H1 (cell line): ENCODE measurements around the gene PASK. TPM values are rescaled to one million over a fixed set of nuclear protein-coding genes. Genes with fewer than 3 reads are reported as not detected.

Experiments used
- CTCF ChIA-PET: fragments of 300-600 bp; sonication (Branson Sonifier 250); formaldehyde crosslinking; loops from one replicate; lab custom pipeline; 2021; ENCODE audit not compliant: partially characterized antibody; lab: Charles Lee
- POLR2A ChIA-PET: fragments of 300-600 bp; sonication (Branson Sonifier 250); formaldehyde crosslinking; loops from one replicate; lab custom pipeline; 2021; ENCODE audit warnings: inconsistent platforms; ENCODE audit not compliant: partially characterized antibody; lab: Charles Lee
- DNase-seq, 2 experiments: peaks; one replicate each; pipeline versions ENCODE4 v3.0.0 to v3.0.0-alpha.2; 2010 to 2022; ENCODE audit warnings: low spot score in 2 of 2, low read depth in 1 of 2, mixed read lengths in 1 of 2
- FAIRE-seq: peaks from 2 replicates; lab custom pipeline; 2011; peaks lifted over from hg19 to GRCh38; lab: Jason Lieb, UNC
- H2AFZ ChIP-seq: 2 replicates; pipeline ENCODE4 v1.8.1; 2012; ENCODE audit warnings: low read length, inconsistent platforms
- H2AK5ac ChIP-seq: 2 replicates; pipeline ENCODE4 v1.6.1; 2013; ENCODE audit warnings: low read depth, low read length
- H2BK120ac ChIP-seq: replicated peaks from 2 replicates; pipeline ENCODE3; 2013; ENCODE audit warnings: low read depth, low read length, inconsistent platforms
- H2BK12ac ChIP-seq: 2 replicates; pipeline ENCODE4 v1.6.1; 2013; ENCODE audit warnings: low read depth, low read length
- H2BK15ac ChIP-seq: 2 replicates; pipeline ENCODE4 v1.6.1; 2013; ENCODE audit warnings: low read length
- H2BK20ac ChIP-seq: 2 replicates; pipeline ENCODE4 v1.6.1; 2013; ENCODE audit warnings: low read length
- H2BK5ac ChIP-seq: 2 replicates; pipeline ENCODE4 v1.6.1; 2013; ENCODE audit warnings: low read depth, low read length
- H3K14ac ChIP-seq: 2 replicates; pipeline ENCODE4 v1.6.1; 2013; ENCODE audit warnings: inconsistent platforms; ENCODE audit not compliant: insufficient read length
- H3K18ac ChIP-seq: 2 replicates; pipeline ENCODE4 v1.6.1; 2013; ENCODE audit warnings: low read length; ENCODE audit errors: extremely low read depth
- H3K23ac ChIP-seq: 2 replicates; pipeline ENCODE4 v1.6.1; 2013; ENCODE audit warnings: inconsistent platforms; ENCODE audit not compliant: insufficient read length
- H3K23me2 ChIP-seq: 2 replicates; pipeline ENCODE4 v1.6.1; 2013; ENCODE audit warnings: low read depth, low read length
- H3K27ac ChIP-seq: 2 replicates; pipeline ENCODE4 v1.6.1; 2011; ENCODE audit warnings: low read depth, low read length, inconsistent platforms
- H3K27me3 ChIP-seq, 4 experiments: replicated peaks in 1 of 4; 1 replicate in 1 of 4; 2 replicates in 3 of 4; pipeline versions ENCODE4 v1.6.1 to v1.8.1; 2011 to 2013; ENCODE audit warnings: low read length in 3 of 4, mild to moderate bottlenecking in 3 of 4, inconsistent platforms in 2 of 4, mixed read lengths in 2 of 4, moderate library complexity in 1 of 4; ENCODE audit not compliant: control insufficient read depth in 3 of 4, insufficient read depth in 3 of 4; ENCODE audit errors: extremely low read depth in 1 of 4
- H3K36me3 ChIP-seq, 4 experiments: 2 replicates each; pipeline versions ENCODE4 v1.6.1 to v1.8.1; 2011 to 2013; ENCODE audit warnings: mild to moderate bottlenecking in 4 of 4, low read length in 3 of 4, moderate library complexity in 2 of 4, control low read depth in 1 of 4, inconsistent platforms in 1 of 4; ENCODE audit not compliant: insufficient read depth in 4 of 4, control insufficient read depth in 2 of 4
- H3K4ac ChIP-seq: replicated peaks from 2 replicates; pipeline ENCODE3; 2013; ENCODE audit warnings: low read length, low read depth, mixed read lengths, inconsistent platforms; ENCODE audit not compliant: insufficient read length
- H3K4me1 ChIP-seq, 4 experiments: replicated peaks in 1 of 4; 1 replicate in 1 of 4; 2 replicates in 3 of 4; pipeline versions ENCODE4 v1.6.1 to v1.8.1; 2011 to 2013; ENCODE audit warnings: low read length in 3 of 4, inconsistent platforms in 2 of 4, mixed read lengths in 1 of 4; ENCODE audit not compliant: insufficient read depth in 4 of 4, control insufficient read depth in 3 of 4
- H3K4me2 ChIP-seq, 2 experiments: 2 replicates each; pipeline versions ENCODE4 v1.6.1 to v1.8.1; 2011 to 2013; ENCODE audit warnings: low read depth in 2 of 2, low read length in 2 of 2, control low read depth in 1 of 2, inconsistent platforms in 1 of 2, mild to moderate bottlenecking in 1 of 2; ENCODE audit not compliant: insufficient read depth in 1 of 2
- H3K4me3 ChIP-seq, 4 experiments: fragments of 200-600, 300-600 bp in 1 of 4; sonication (generic), shearing (Covaris generic), sonication (Bioruptor Twin) in 1 of 4; 2 replicates each; pipeline versions ENCODE4 v1.5.1 to v1.8.1; 2011 to 2016; ENCODE audit warnings: low read length in 4 of 4, low read depth in 3 of 4, control low read depth in 2 of 4, inconsistent platforms in 2 of 4, mild to moderate bottlenecking in 2 of 4, mixed read lengths in 1 of 4, moderate library complexity in 1 of 4; ENCODE audit not compliant: insufficient read depth in 2 of 4; ENCODE audit errors: extremely low read depth in 1 of 4
- H3K56ac ChIP-seq: replicated peaks from 2 replicates; pipeline ENCODE3; 2013; ENCODE audit warnings: low read depth, mild to moderate bottlenecking, mixed read lengths, low read length, inconsistent platforms; ENCODE audit not compliant: insufficient read length
- H3K79me1 ChIP-seq: 2 replicates; pipeline ENCODE4 v1.6.1; 2013; ENCODE audit warnings: low read depth, low read length, control low read depth
- H3K79me2 ChIP-seq, 2 experiments: 2 replicates each; pipeline versions ENCODE4 v1.6.1 to v1.8.1; 2012 to 2013; ENCODE audit warnings: low read length in 2 of 2, mild to moderate bottlenecking in 2 of 2, inconsistent platforms in 1 of 2; ENCODE audit not compliant: insufficient read depth in 2 of 2, control insufficient read depth in 1 of 2
- H3K9ac ChIP-seq, 4 experiments: replicated peaks in 1 of 4; 1 replicate in 1 of 4; 2 replicates in 3 of 4; pipeline versions ENCODE4 v1.6.1 to v1.8.1; 2011 to 2013; ENCODE audit warnings: low read depth in 3 of 4, low read length in 3 of 4, control low read depth in 2 of 4, mild to moderate bottlenecking in 2 of 4, moderate library complexity in 2 of 4, inconsistent platforms in 1 of 4; ENCODE audit errors: extremely low read depth in 1 of 4
- H3K9me3 ChIP-seq, 2 experiments: 2 replicates each; pipeline versions ENCODE4 v1.6.1 to v1.8.1; 2012 to 2013; ENCODE audit warnings: mild to moderate bottlenecking in 2 of 2, moderate library complexity in 2 of 2, control low read depth in 1 of 2, inconsistent platforms in 1 of 2, low read depth in 1 of 2, low read length in 1 of 2, mixed read lengths in 1 of 2; ENCODE audit not compliant: insufficient read depth in 2 of 2
- H4K20me1 ChIP-seq, 2 experiments: replicated peaks in 1 of 2; 2 replicates each; pipeline versions ENCODE3 to v1.8.1; 2011 to 2013; ENCODE audit warnings: inconsistent platforms in 2 of 2, low read length in 2 of 2, mild to moderate bottlenecking in 1 of 2; ENCODE audit not compliant: insufficient read depth in 2 of 2, control insufficient read depth in 1 of 2
- H4K5ac ChIP-seq: 2 replicates; pipeline ENCODE4 v1.6.1; 2013; ENCODE audit warnings: low read length, low read depth, mixed read lengths, inconsistent platforms; ENCODE audit not compliant: insufficient read length
- H4K8ac ChIP-seq: 2 replicates; pipeline ENCODE4 v1.8.0; 2013; ENCODE audit warnings: mild to moderate bottlenecking, moderate library complexity, low read length, inconsistent platforms; ENCODE audit not compliant: insufficient read depth; ENCODE audit errors: extremely low read depth
- H4K91ac ChIP-seq: replicated peaks from 2 replicates; pipeline ENCODE3; 2013; ENCODE audit warnings: low read length, mixed read lengths, inconsistent platforms; ENCODE audit not compliant: insufficient read length
- BACH1 ChIP-seq: IDR thresholded peaks from 2 replicates; pipeline ENCODE4 v1.6.1; 2012; ENCODE audit warnings: low read length, improper control_type of control experiment
- BRCA1 ChIP-seq: IDR thresholded peaks from 2 replicates; pipeline ENCODE4 v1.6.1; 2012; ENCODE audit warnings: low read depth, low read length, improper control_type of control experiment
- HDAC2 ChIP-seq, 2 experiments: fragments of 300-600 bp in 1 of 2; sonication (generic) in 1 of 2; IDR thresholded peaks; 2 replicates each; pipeline ENCODE4 v1.6.1; 2011 to 2012; ENCODE audit warnings: low read depth in 2 of 2, low read length in 2 of 2, mild to moderate bottlenecking in 2 of 2, moderate library complexity in 2 of 2, borderline replicate concordance in 1 of 2, inconsistent platforms in 1 of 2
- JUN ChIP-seq: IDR thresholded peaks from 2 replicates; pipeline ENCODE4 v1.6.1; 2011; ENCODE audit warnings: low read depth, mild to moderate bottlenecking, improper control_type of control experiment, low read length
- WGBS, 2 experiments: shearing (Covaris generic) in 1 of 2; methylation state at CpG; one replicate each; pipeline versions ENCODE4 v1.1.6 to v1.1.7; 2013 to 2015; ENCODE audit warnings: low lambda C conversion rate in 2 of 2, mixed read lengths in 2 of 2, inconsistent platforms in 1 of 2, low coverage in 1 of 2, missing lambda C conversion rate in 1 of 2; ENCODE audit not compliant: insufficient replicate concordance in 2 of 2, insufficient coverage in 1 of 2, insufficient read length in 1 of 2; ENCODE audit errors: extremely low coverage in 1 of 2, missing lambda C conversion rate in 1 of 2; 5-methylcytosine and 5-hydroxymethylcytosine counted together
- polyA plus RNA-seq, 7 experiments: library from polyadenylated mRNA; depleted of rRNA in 3 of 7; stranded (reverse) in 5 of 7; unstranded in 2 of 7; fragments of >200 nt in 5 of 7; fragments of 200-250 nt in 2 of 7; gene quantifications; 1 replicate in 5 of 7; 2 replicates in 1 of 7; 4 replicates in 1 of 7; pipeline versions ENCODE4 v1.2.1 to v1.2.3, GENCODE V29; 2011 to 2013; ENCODE audit warnings: missing spikeins in 2 of 7, mixed read lengths in 2 of 7
- total RNA-seq: library from RNA; stranded (reverse); fragmentation: NEBNext Ultra II Directional; extraction: Animal tissue kit (Norgen Biotek cat#: 25700); gene quantifications from 2 replicates; pipeline ENCODE4 v1.2.1, GENCODE V29; 2021

PASK gene
- total and polyA plus RNA-seq, 2 of the 8 experiments (the other 6 are each of a cell fraction or from before 2014, with no cell fraction given): 20.5 to 66.1 TPM

- H3K4me1 ChIP-seq: no peaks in the 10 kb centered on the region
- no peak overlapping the region for H2BK12ac ChIP-seq
- CTCF ChIA-PET: interaction anchor here (0.6 to 2.5 kb wide), 6 partner anchors 9 to 158 kb away, joined by 3 to 15 read pairs (median 4); partner anchors contain the start of genes PASK and PPP1R7
- 74% methylated on average over 12 of the region's 12 CpGs; no CpG with 5 or more reads in 1 of the 2 experiments for WGBS, 2 experiments
- H3K56ac ChIP-seq: no peak overlapping the region
- H2AK5ac ChIP-seq: no peak overlapping the region
- FAIRE-seq (peak; percentile 83), DNase-seq (peak; percentile 44 to 67)
- H3K4me2 ChIP-seq: no peak overlapping the region
- H2BK20ac ChIP-seq: no peak overlapping the region
- H4K5ac ChIP-seq: no peak overlapping the region
- H3K36me3 ChIP-seq: no peaks in the 10 kb centered on the region
- H3K79me2 ChIP-seq: no peaks in the 10 kb centered on the region
- H4K20me1 ChIP-seq: peaks cover 0 to 3% of the 10 kb centered on the region in 2 experiments
- no peak overlapping the region for H4K8ac ChIP-seq
- no peak overlapping the region for H2AFZ ChIP-seq
- no peak overlapping the region for H2BK15ac ChIP-seq
- no peak overlapping the region for H3K27ac ChIP-seq
- H3K79me1 ChIP-seq: no peaks in the 10 kb centered on the region
- H3K27me3 ChIP-seq: no peaks in the 10 kb centered on the region
- H3K23me2 ChIP-seq: no peaks in the 10 kb centered on the region
- H3K9ac ChIP-seq: no peak overlapping the region
- H3K18ac ChIP-seq: no peak overlapping the region
- no peak overlapping the region for H2BK5ac ChIP-seq
- no peak overlapping the region for H4K91ac ChIP-seq
- POLR2A ChIA-PET: no interaction called here
- H3K4ac ChIP-seq: no peak overlapping the region
- H3K9me3 ChIP-seq: no peaks in the 10 kb centered on the region
- H3K14ac ChIP-seq: no peak overlapping the region
- H2BK120ac ChIP-seq: no peak overlapping the region
- no peak overlapping the region for H3K23ac ChIP-seq
- no peak overlapping the region for H3K4me3 ChIP-seq
- TF ChIP-seq JUN (no peak), BACH1 (no peak), BRCA1 (no peak), HDAC2 (IDR thresholded peaks at IDR 0.05; ENCODE audit: borderline replicate concordance in 1 of 2, low read depth in 2 of 2, low read length in 2 of 2) (no peak)
Measured at GRCh38 chr2:241180495-241180894, 31.2 kb upstream of the PASK start.
